NCI-H146 (cell line): Measurements from ENCODE around the gene APC.
"Not testable (repeated sequence)": the region's sequence is repeated elsewhere in the genome, so short reads cannot be mapped to it uniquely, and the experiment has no call there.

Experiments
- DNase-seq: peaks from one replicate; lab custom pipeline; 2025; lab: John Stamatoyannopoulos, UW

The APC gene

GRCh38 chr5:112857866-112858265, 120.2 kb downstream of the APC start:
- DNase-seq, result no peak

- not testable (repeated sequence) for DNase-seq
These were observed 122.9 kb downstream of the APC start for GRCh38 chr5:112860571-112860928.

GRCh38 chr5:112860929-112861637, 123.4 kb downstream of the APC start, which contains the start of gene SRP19:
Gene SRP19 (plus strand): TSS chr5:112861287. CDS start chr5:112861377, 90 bp downstream.
- DNase-seq, result peak; percentile 98

- DNase-seq, result no peak
These were observed 123.9 kb downstream of the APC start for GRCh38 chr5:112861638-112861985.

- DNase-seq, result peak; percentile 21
These were observed 124.4 kb downstream of the APC start for GRCh38 chr5:112862085-112862484.

GRCh38 chr5:112863549-112863948, 125.9 kb downstream of the APC start:
- no peak for DNase-seq

- DNase-seq, result no peak
These were observed 127.4 kb downstream of the APC start for GRCh38 chr5:112865128-112865527.

GRCh38 chr5:112866739-112867138, 129.1 kb downstream of the APC start:
- no peak for DNase-seq

GRCh38 chr5:112867411-112867810, 129.7 kb downstream of the APC start:
- no peak for DNase-seq

GRCh38 chr5:112869948-112870347, 132.3 kb downstream of the APC start:
- no peak for DNase-seq

GRCh38 chr5:112870966-112871365, 133.3 kb downstream of the APC start:
- DNase-seq, result no peak

GRCh38 chr5:112876362-112876761, 138.7 kb downstream of the APC start:
- DNase-seq, result no peak

GRCh38 chr5:112878101-112878500, 140.4 kb downstream of the APC start:
- DNase-seq, result no peak

GRCh38 chr5:112878760-112879159, 141.1 kb downstream of the APC start:
- no peak for DNase-seq

GRCh38 chr5:112880219-112880964, 142.7 kb downstream of the APC start:
- DNase-seq, result no peak

- no peak for DNase-seq
These were observed 145.5 kb downstream of the APC start for GRCh38 chr5:112883192-112883591.

GRCh38 chr5:112885001-112885400, 147.3 kb downstream of the APC start:
- no peak for DNase-seq

- DNase-seq, result no peak
These were observed 149.3 kb downstream of the APC start for GRCh38 chr5:112886975-112887374.

- not testable (repeated sequence) for DNase-seq
These were observed 154.4 kb downstream of the APC start for GRCh38 chr5:112892066-112892465.

- DNase-seq, result no peak
These were observed 155.1 kb downstream of the APC start for GRCh38 chr5:112892776-112893175.

GRCh38 chr5:112895682-112896081, 158.0 kb downstream of the APC start:
- DNase-seq, result no peak
